ENCODE results near the gene RNF207. TPM values are rescaled to one million over a fixed set of nuclear protein-coding genes. Genes with fewer than 3 reads are reported as not detected.

The RNF207 gene
- polyA plus RNA-seq, 3 donors = 0.10 to 7.7 TPM; not detected in 1

DNA sequence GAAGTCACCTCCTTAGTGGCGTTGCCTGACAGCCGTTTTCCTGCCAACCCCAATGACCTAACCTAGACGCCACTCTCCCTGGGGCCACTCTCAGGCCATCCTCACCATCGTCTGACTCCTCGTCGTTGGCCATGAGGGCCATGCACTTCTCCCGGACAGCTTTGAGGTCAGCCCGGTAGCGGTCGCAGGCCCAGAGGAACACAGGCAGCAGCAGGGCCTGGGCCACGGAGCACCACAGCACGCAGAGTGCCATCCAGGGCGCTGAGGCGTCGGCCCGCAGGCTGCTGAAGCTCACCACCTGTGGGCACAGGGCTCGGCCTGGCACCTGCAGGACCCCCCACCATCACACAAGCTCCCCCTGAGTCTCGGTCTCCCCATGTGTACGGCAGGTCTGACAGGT lies 45.3 kb downstream of the RNF207 start:
- Mint-ChIP-seq H3K4me3 (peak overlapping the region in 1 of 2 donors; percentile 15), H3K36me3 (peaks cover 0 to 2% of the 10 kb centered on the region in 2 donors), H3K27ac (no peak overlapping the region), H3K9me3 (peaks cover 0 to 4% (median 0%) of the 10 kb centered on the region in 7 donors), H3K4me1 (peaks cover 4% of the 10 kb centered on the region), H3K27me3 (ENCODE audit: low read depth in 3 of 3) (peaks cover 48 to 58% (median 52%) of the 10 kb centered on the region in 3 donors)
- WGBS (ENCODE audit: insufficient coverage) = 80% methylated on average over 9 of the region's 19 CpGs
- Histone ChIP-seq H3K4me3 (replicated peaks in 1 of 3; ENCODE audit: low read depth in 2 of 3, low read length in 3 of 3) (no peak overlapping the region), H4K20me1 (ENCODE audit: insufficient read depth, low read length) (peaks cover 4% of the 10 kb centered on the region), H3K36me3 (replicated peaks in 1 of 2; ENCODE audit: control insufficient read depth in 1 of 2, insufficient read depth in 2 of 2, low read length in 2 of 2) (no peaks in the 10 kb centered on the region), H3K4me1 (ENCODE audit: control insufficient read depth in 1 of 2, insufficient read depth in 2 of 2, low read length in 2 of 2) (peaks cover 0 to 5% of the 10 kb centered on the region in 2 donors), H3K27ac (ENCODE audit: low read depth in 1 of 2, low read length in 2 of 2) (no peak overlapping the region), H3K27me3 (ENCODE audit: control insufficient read depth in 2 of 2, insufficient read depth in 2 of 2, low read length in 2 of 2) (peaks cover 2 to 42% of the 10 kb centered on the region in 2 donors), H2AFZ (ENCODE audit: insufficient read depth, low read depth, low read length, poor library complexity, severe bottlenecking) (no peak overlapping the region), H3K9ac (ENCODE audit: insufficient read depth, low read length, poor library complexity, severe bottlenecking) (no peak overlapping the region), H3K79me2 (ENCODE audit: insufficient read depth, low read length) (no peaks in the 10 kb centered on the region), H3K4me2 (replicated peaks; ENCODE audit: extremely low read depth, low read length, poor library complexity, severe bottlenecking) (no peak overlapping the region), H3K9me3 (replicated peaks in 1 of 2; ENCODE audit: control insufficient read depth in 1 of 2, insufficient read depth in 1 of 2, low read length in 2 of 2) (peaks cover 0 to 2% of the 10 kb centered on the region in 2 donors)
- intact Hi-C loops (cut with micrococcal nuclease) = no loop called here
- DNase-seq = no peak
- TF ChIP-seq, protein P1, sequence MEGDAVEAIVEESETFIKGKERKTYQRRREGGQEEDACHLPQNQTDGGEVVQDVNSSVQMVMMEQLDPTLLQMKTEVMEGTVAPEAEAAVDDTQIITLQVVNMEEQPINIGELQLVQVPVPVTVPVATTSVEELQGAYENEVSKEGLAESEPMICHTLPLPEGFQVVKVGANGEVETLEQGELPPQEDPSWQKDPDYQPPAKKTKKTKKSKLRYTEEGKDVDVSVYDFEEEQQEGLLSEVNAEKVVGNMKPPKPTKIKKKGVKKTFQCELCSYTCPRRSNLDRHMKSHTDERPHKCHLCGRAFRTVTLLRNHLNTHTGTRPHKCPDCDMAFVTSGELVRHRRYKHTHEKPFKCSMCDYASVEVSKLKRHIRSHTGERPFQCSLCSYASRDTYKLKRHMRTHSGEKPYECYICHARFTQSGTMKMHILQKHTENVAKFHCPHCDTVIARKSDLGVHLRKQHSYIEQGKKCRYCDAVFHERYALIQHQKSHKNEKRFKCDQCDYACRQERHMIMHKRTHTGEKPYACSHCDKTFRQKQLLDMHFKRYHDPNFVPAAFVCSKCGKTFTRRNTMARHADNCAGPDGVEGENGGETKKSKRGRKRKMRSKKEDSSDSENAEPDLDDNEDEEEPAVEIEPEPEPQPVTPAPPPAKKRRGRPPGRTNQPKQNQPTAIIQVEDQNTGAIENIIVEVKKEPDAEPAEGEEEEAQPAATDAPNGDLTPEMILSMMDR (IDR thresholded peaks at IDR 0.05) = no peak

DNA sequence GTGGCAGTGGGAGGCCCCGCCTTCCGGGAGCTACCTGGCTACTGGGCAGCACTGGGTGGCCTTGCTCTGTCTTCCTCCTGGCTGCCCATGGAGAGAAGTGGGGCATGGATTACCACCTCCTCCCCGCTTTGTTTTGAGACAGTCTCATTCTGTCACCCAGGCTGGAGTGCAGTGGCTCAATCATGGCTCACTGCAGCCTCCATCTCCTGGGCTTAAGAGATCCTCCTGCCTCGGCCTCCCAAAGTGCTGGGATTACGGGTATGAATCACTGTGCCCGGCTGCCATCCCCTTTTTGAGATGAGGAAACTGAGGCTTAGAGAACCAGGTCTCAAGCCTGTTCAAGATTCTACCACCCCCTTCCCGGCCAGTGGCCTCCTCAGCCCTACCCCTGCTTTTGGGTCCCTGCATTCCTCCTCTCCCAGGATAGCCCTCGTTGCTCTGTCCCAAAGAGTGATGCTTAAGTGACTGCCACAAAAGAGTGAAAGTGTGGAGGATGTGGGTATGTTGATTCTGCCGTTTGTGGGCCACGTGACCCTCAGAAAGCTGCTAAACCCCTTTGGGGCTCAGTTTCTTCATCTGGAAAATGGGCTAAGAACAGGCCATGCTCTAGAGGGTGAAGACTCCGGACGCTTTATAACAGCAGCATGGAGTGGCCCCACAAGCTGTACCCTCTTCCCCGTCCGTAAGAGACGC lies 45.9 kb downstream of the RNF207 start:
- H3K27me3 Mint-ChIP-seq (ENCODE audit: low read depth in 3 of 3) = peaks cover 42 to 52% (median 46%) of the 10 kb centered on the region in 3 donors
- Histone ChIP-seq H3K9ac (ENCODE audit: insufficient read depth, low read length, poor library complexity, severe bottlenecking) (no peak overlapping the region), H2AFZ (ENCODE audit: insufficient read depth, low read depth, low read length, poor library complexity, severe bottlenecking) (no peak overlapping the region), H3K4me1 (ENCODE audit: control insufficient read depth in 1 of 2, insufficient read depth in 2 of 2, low read length in 2 of 2) (no peaks in the 10 kb centered on the region), H3K9me3 (replicated peaks in 1 of 2; ENCODE audit: control insufficient read depth in 1 of 2, insufficient read depth in 1 of 2, low read length in 2 of 2) (no peaks in the 10 kb centered on the region), H3K27ac (ENCODE audit: low read depth in 1 of 2, low read length in 2 of 2) (no peak overlapping the region), H3K4me2 (replicated peaks; ENCODE audit: extremely low read depth, low read length, poor library complexity, severe bottlenecking) (no peak overlapping the region), H3K27me3 (ENCODE audit: control insufficient read depth in 2 of 2, insufficient read depth in 2 of 2, low read length in 2 of 2) (peaks cover 2 to 37% of the 10 kb centered on the region in 2 donors), H3K36me3 (replicated peaks in 1 of 2; ENCODE audit: control insufficient read depth in 1 of 2, insufficient read depth in 2 of 2, low read length in 2 of 2) (no peaks in the 10 kb centered on the region), H3K4me3 (replicated peaks in 1 of 3; ENCODE audit: low read depth in 2 of 3, low read length in 3 of 3) (no peak overlapping the region), H3K79me2 (ENCODE audit: insufficient read depth, low read length) (no peaks in the 10 kb centered on the region), H4K20me1 (ENCODE audit: insufficient read depth, low read length) (no peaks in the 10 kb centered on the region)
- 75% methylated on average over 10 of the region's 15 CpGs for WGBS (ENCODE audit: insufficient coverage)
- H3K27ac Mint-ChIP-seq = no peak overlapping the region
- intact Hi-C loops (cut with micrococcal nuclease) = no loop called here
- DNase-seq = no peak
- no peaks in the 10 kb centered on the region for H3K36me3 Mint-ChIP-seq
- no peaks in the 10 kb centered on the region for H3K4me1 Mint-ChIP-seq
- TF ChIP-seq, protein P1 (IDR thresholded peaks at IDR 0.05) = no peak
- peak overlapping the region in 1 of 2 donors; percentile 7 for H3K4me3 Mint-ChIP-seq
- peaks cover 0 to 3% (median 0%) of the 10 kb centered on the region in 7 donors for H3K9me3 Mint-ChIP-seq
